Measurements from ENCODE around the gene CALCR.

GRCh38 chr7:93382362-93382761 lies 192.2 kb downstream of the CALCR start:
- TF ChIP-seq GATA3 (IDR thresholded peaks at IDR 0.05; ENCODE audit: low read depth, low read length) (no peak), GATA2 (IDR thresholded peaks at IDR 0.05; ENCODE audit: low read depth, low read length) (no peak)
